Progenitor cell of endocrine pancreas (in vitro differentiated cells): ENCODE measurements around the gene ARRDC3. TPM values are rescaled to one million over a fixed set of nuclear protein-coding genes. Genes with fewer than 3 reads are reported as not detected.

Experiments used
- DNase-seq: peaks from one replicate; pipeline ENCODE4 v3.0.0; 2021; ENCODE audit warnings: low spot score; ENCODE audit not compliant: unreplicated experiment
- H3K27ac Mint-ChIP-seq: 2 replicates; pipeline ENCODE4 v1.8.0; 2021; ENCODE audit warnings: mild to moderate bottlenecking, moderate library complexity, mixed read lengths
- H3K27me3 Mint-ChIP-seq: 2 replicates; pipeline ENCODE4 v1.8.0; 2021; ENCODE audit warnings: mixed read lengths
- H3K36me3 Mint-ChIP-seq: 2 replicates; pipeline ENCODE4 v1.8.0; 2022; ENCODE audit warnings: mixed read lengths; ENCODE audit not compliant: insufficient read depth
- H3K4me1 Mint-ChIP-seq: 2 replicates; pipeline ENCODE4 v1.8.0; 2021; ENCODE audit warnings: low read depth, mixed read lengths
- H3K4me3 Mint-ChIP-seq: 2 replicates; pipeline ENCODE4 v1.8.0; 2021; ENCODE audit warnings: low read depth, mild to moderate bottlenecking, moderate library complexity, mixed read lengths
- H3K9me3 Mint-ChIP-seq: 2 replicates; pipeline ENCODE4 v1.8.0; 2021; ENCODE audit warnings: low read depth, mixed read lengths
- CTCF ChIP-seq: fragments of 200-600 bp; sonication (generic); IDR thresholded peaks from one replicate; pipeline ENCODE4 v1.5.0; 2021; ENCODE audit warnings: antibody characterized with exemption, mild to moderate bottlenecking; ENCODE audit not compliant: unreplicated experiment
- total RNA-seq: library from RNA; stranded (reverse); gene quantifications from 2 replicates; pipeline ENCODE4 v1.2.1, GENCODE V29; 2021

Gene ARRDC3
- total RNA-seq, 1 donor from 2014 or later: 107 TPM

- TF ChIP-seq CTCF: no peak
- DNase-seq: no peak
- H3K27ac Mint-ChIP-seq: peak overlapping the region; percentile 87
- H3K4me3 Mint-ChIP-seq: no peak overlapping the region
- peaks cover 4% of the 10 kb centered on the region for H3K4me1 Mint-ChIP-seq
- no peaks in the 10 kb centered on the region for H3K9me3 Mint-ChIP-seq
- H3K27me3 Mint-ChIP-seq: no peaks in the 10 kb centered on the region
- peaks cover 31% of the 10 kb centered on the region for H3K36me3 Mint-ChIP-seq
Observed at GRCh38 chr5:91366551-91366950, 16.6 kb downstream of the ARRDC3 start.

DNA sequence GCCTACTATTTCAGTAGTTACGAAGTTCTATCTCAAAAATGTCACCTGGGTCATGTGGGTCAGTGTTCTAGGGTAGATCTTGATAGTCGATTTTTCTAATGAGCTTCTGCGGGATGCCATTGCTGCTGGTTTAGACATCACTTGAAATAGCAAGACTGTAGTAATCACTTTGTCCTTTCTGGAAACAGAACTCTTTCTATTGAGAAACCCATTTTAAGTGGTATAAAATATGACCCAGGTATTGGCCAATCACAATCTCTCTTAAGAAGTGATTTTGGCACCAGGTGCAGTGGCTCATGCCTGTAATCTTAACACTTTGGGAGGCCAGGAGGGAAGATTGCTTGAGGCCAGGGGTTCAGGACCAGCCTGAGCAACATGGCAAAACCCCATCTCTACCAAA lies 17.6 kb downstream of the ARRDC3 start:
- TF ChIP-seq CTCF: no peak
- Mint-ChIP-seq H3K27me3 (no peaks in the 10 kb centered on the region), H3K4me3 (no peak overlapping the region), H3K36me3 (peaks cover 22% of the 10 kb centered on the region), H3K27ac (no peak overlapping the region), H3K4me1 (peaks cover 4% of the 10 kb centered on the region), H3K9me3 (no peaks in the 10 kb centered on the region)
- no peak for DNase-seq

DNA sequence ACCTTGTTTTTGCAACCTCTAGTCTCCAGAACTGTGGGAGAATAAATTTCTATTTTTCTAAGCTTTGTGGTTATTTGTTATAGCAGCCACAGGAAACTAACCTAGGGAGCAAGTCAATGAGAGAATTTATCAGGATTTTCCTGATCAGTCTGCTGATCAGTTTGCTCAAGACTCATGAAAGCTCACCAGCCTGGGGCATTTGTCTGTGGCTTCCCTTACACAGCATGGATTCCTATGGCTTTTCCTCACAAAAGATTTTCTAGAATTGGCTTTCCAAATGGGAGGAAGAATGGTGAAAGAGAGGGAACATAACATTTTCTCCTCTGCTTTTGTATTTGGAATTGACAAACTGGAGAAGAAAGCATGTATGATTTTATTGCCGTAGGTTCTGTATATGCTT lies 20.2 kb downstream of the ARRDC3 start:
- no peaks in the 10 kb centered on the region for H3K27me3 Mint-ChIP-seq
- peaks cover 5% of the 10 kb centered on the region for H3K36me3 Mint-ChIP-seq
- H3K4me3 Mint-ChIP-seq: no peak overlapping the region
- no peaks in the 10 kb centered on the region for H3K4me1 Mint-ChIP-seq
- TF ChIP-seq CTCF: no peak
- no peak overlapping the region for H3K27ac Mint-ChIP-seq
- no peak for DNase-seq
- no peaks in the 10 kb centered on the region for H3K9me3 Mint-ChIP-seq

DNA sequence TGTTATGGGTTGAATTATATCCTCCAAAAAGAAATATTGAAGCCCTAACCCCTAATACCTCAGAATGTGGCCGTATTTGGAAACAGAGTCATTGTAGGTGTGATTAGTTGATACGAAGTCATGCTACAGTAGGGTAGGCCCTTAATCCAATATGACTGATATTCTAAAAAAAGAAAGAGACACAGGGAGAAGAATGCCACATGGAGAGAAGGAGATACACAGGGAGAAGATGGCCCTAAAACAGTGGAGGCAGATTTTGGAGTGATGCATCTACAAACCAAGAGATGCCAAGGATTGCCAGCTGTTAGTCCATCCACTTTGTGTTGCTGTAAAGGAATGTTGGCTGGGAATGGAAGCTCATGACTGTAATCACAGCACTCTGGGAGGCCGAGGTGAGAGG lies 21.3 kb downstream of the ARRDC3 start:
- Mint-ChIP-seq H3K36me3 (no peaks in the 10 kb centered on the region), H3K27ac (no peak overlapping the region), H3K4me1 (peaks cover 8% of the 10 kb centered on the region), H3K4me3 (no peak overlapping the region), H3K9me3 (no peaks in the 10 kb centered on the region), H3K27me3 (no peaks in the 10 kb centered on the region)
- no peak for TF ChIP-seq CTCF
- no peak for DNase-seq

- no peak for TF ChIP-seq CTCF
- Mint-ChIP-seq H3K4me1 (peaks cover 10% of the 10 kb centered on the region), H3K4me3 (no peak overlapping the region), H3K36me3 (no peaks in the 10 kb centered on the region), H3K27me3 (no peaks in the 10 kb centered on the region), H3K27ac (no peak overlapping the region), H3K9me3 (no peaks in the 10 kb centered on the region)
- DNase-seq: no peak
Observed at GRCh38 chr5:91361055-91361701, 21.9 kb downstream of the ARRDC3 start.
